ENCODE data around the gene LRIT1. TPM values are rescaled to one million over a fixed set of nuclear protein-coding genes. Genes with fewer than 3 reads are reported as not detected.

Gene LRIT1
- total and polyA plus RNA-seq, 2 donors (not counting 3 experiments of a cell fraction or from before 2014, with no cell fraction given), result not detected

GRCh38 chr10:84264611-84265141 is 23.3 kb upstream of the LRIT1 start:
- Histone ChIP-seq H3K9me1 (replicated peaks; ENCODE audit: control insufficient read depth, extremely low read depth, insufficient read depth, low read length) (no peaks in the 10 kb centered on the region), H2AFZ (ENCODE audit: low read depth, low read length) (no peak overlapping the region), H3K9me3 (replicated peaks; ENCODE audit: control insufficient read depth, insufficient read depth, low read length) (no peaks in the 10 kb centered on the region), H3K27ac (ENCODE audit: insufficient read depth, low read depth, low read length) (no peak overlapping the region), H3K79me2 (ENCODE audit: control insufficient read depth, insufficient read depth, low read length) (no peaks in the 10 kb centered on the region), H3K36me3 (ENCODE audit: control insufficient read depth in 2 of 2, extremely low read depth in 1 of 2, insufficient read depth in 2 of 2, low read length in 2 of 2) (no peaks in the 10 kb centered on the region), H4K20me1 (replicated peaks; ENCODE audit: control insufficient read depth, extremely low read depth, insufficient read depth, low read length) (no peaks in the 10 kb centered on the region), H3K4me2 (ENCODE audit: insufficient read depth, low read length) (no peak overlapping the region), H3K4me3 (replicated peaks in 1 of 3; ENCODE audit: insufficient read depth in 1 of 3, low read depth in 1 of 3, low read length in 3 of 3) (no peak overlapping the region), H3K9ac (replicated peaks; ENCODE audit: extremely low read depth, insufficient read depth, low read length) (no peak overlapping the region), H3K27me3 (ENCODE audit: control insufficient read depth in 2 of 2, insufficient read depth in 2 of 2, low read length in 2 of 2) (peaks cover 8 to 11% of the 10 kb centered on the region in 2 experiments), H3K4me1 (ENCODE audit: control insufficient read depth, extremely low read depth, insufficient read depth, low read length) (no peaks in the 10 kb centered on the region)
- dilution Hi-C loops (cut with MboI; ENCODE audit: extremely low pct_ligation_motif_present, low sequenced_read_pairs), result no loop called here
- BruUV-seq (replicated peaks), result no TSS peak
- FAIRE-seq (peak; percentile 92), DNase-seq (ENCODE audit: low read depth, low spot score) (peak; percentile 73)
- POLR2A ChIA-PET, result no interaction called here
- TF ChIP-seq CTCF (IDR thresholded peaks at IDR 0.05; ENCODE audit: extremely low read depth in 1 of 2, insufficient read depth in 1 of 2, low read depth in 1 of 2, low read length in 2 of 2) (peak; percentile 89 to 95), GATA2 (IDR thresholded peaks at IDR 0.05; ENCODE audit: insufficient read depth, insufficient read length, low read depth, low read length) (no peak)
- intact Hi-C loops (cut with micrococcal nuclease), result loop anchor here (1.0 kb wide), 3 partner anchors 111 to 273 kb away; no protein-coding TSS in a partner anchor
- CTCF ChIA-PET, result interaction anchor here (0.5 to 11.1 kb wide), 35 partner anchors 8 to 451 kb away, joined by 3 to 510 read pairs (median 5); partner anchors contain the start of gene CCSER2

- no peaks in the 10 kb centered on the region for H3K4me1 ChIP-seq (ENCODE audit: control insufficient read depth, extremely low read depth, insufficient read depth, low read length)
- H3K4me2 ChIP-seq (ENCODE audit: insufficient read depth, low read length), result no peak overlapping the region
- no peak overlapping the region for H2AFZ ChIP-seq (ENCODE audit: low read depth, low read length)
- H3K9me1 ChIP-seq (replicated peaks; ENCODE audit: control insufficient read depth, extremely low read depth, insufficient read depth, low read length), result no peaks in the 10 kb centered on the region
- no peak overlapping the region for H3K9ac ChIP-seq (replicated peaks; ENCODE audit: extremely low read depth, insufficient read depth, low read length)
- FAIRE-seq (no peak), DNase-seq (ENCODE audit: low read depth, low spot score) (no peak)
- no peaks in the 10 kb centered on the region for H3K36me3 ChIP-seq (ENCODE audit: control insufficient read depth in 2 of 2, extremely low read depth in 1 of 2, insufficient read depth in 2 of 2, low read length in 2 of 2)
- dilution Hi-C loops (cut with MboI; ENCODE audit: extremely low pct_ligation_motif_present, low sequenced_read_pairs) (no loop called here), intact Hi-C loops (cut with micrococcal nuclease) (loop anchor here (1.0 kb wide), 3 partner anchors 112 to 274 kb away; no protein-coding TSS in a partner anchor)
- no peak overlapping the region for H3K27ac ChIP-seq (ENCODE audit: insufficient read depth, low read depth, low read length)
- H3K9me3 ChIP-seq (replicated peaks; ENCODE audit: control insufficient read depth, insufficient read depth, low read length), result no peaks in the 10 kb centered on the region
- POLR2A ChIA-PET, result no interaction called here
- CTCF ChIA-PET, result interaction anchor here (0.8 to 11.1 kb wide), 8 partner anchors 89 to 279 kb away, joined by 3 to 510 read pairs (median 4); no protein-coding TSS in a partner anchor
- no peak overlapping the region for H3K4me3 ChIP-seq (replicated peaks in 1 of 3; ENCODE audit: insufficient read depth in 1 of 3, low read depth in 1 of 3, low read length in 3 of 3)
- BruUV-seq (replicated peaks), result no TSS peak
- no peaks in the 10 kb centered on the region for H4K20me1 ChIP-seq (replicated peaks; ENCODE audit: control insufficient read depth, extremely low read depth, insufficient read depth, low read length)
- H3K27me3 ChIP-seq (ENCODE audit: control insufficient read depth in 2 of 2, insufficient read depth in 2 of 2, low read length in 2 of 2), result peaks cover 4 to 10% of the 10 kb centered on the region in 2 experiments
- H3K79me2 ChIP-seq (ENCODE audit: control insufficient read depth, insufficient read depth, low read length), result no peaks in the 10 kb centered on the region
- no peak for TF ChIP-seq GATA2 (IDR thresholded peaks at IDR 0.05; ENCODE audit: insufficient read depth, insufficient read length, low read depth, low read length)
- TF ChIP-seq JUN (IDR thresholded peaks at IDR 0.05; ENCODE audit: borderline replicate concordance, insufficient read depth, insufficient read length, low read depth), result no peak
- TF ChIP-seq MYC (IDR thresholded peaks at IDR 0.05; ENCODE audit: low read depth, low read length), result no peak
- TF ChIP-seq FOS (IDR thresholded peaks at IDR 0.05; ENCODE audit: borderline replicate concordance, insufficient read depth, low read length), result no peak
- no peak for TF ChIP-seq EZH2 (IDR thresholded peaks at IDR 0.05; ENCODE audit: borderline replicate concordance, low read depth, low read length, severe bottlenecking)
- no peak for TF ChIP-seq POLR2AphosphoS5 (IDR thresholded peaks at IDR 0.05; ENCODE audit: insufficient read depth, low read depth, low read length)
These were observed 22.4 kb upstream of the LRIT1 start for GRCh38 chr10:84263716-84264115.
